Liver (tissue), 9 donors: ENCODE results near the gene EPPIN. TPM values are rescaled to one million over a fixed set of nuclear protein-coding genes. Genes with fewer than 3 reads are reported as not detected.
A peak's percentile ranks its signal among the peaks of the same experiment; 100 is the strongest.

Experiments
- DNase-seq: peaks from one replicate; pipeline ENCODE4 v3.0.0-alpha.2; 2017; ENCODE audit warnings: low spot score
- H3K27ac ChIP-seq, 2 donors: one replicate each; pipeline ENCODE4 v1.7.0; 2013; ENCODE audit warnings: inconsistent platforms in 2 of 2, low read length in 2 of 2, control low read depth in 1 of 2, low read depth in 1 of 2, mild to moderate bottlenecking in 1 of 2
- H3K27me3 ChIP-seq, 4 donors: one replicate each; pipeline versions ENCODE4 v1.6.1 to v1.7.0; 2013; ENCODE audit warnings: low read length in 3 of 4, inconsistent platforms in 1 of 4, mild to moderate bottlenecking in 1 of 4, moderate library complexity in 1 of 4; ENCODE audit not compliant: control insufficient read depth in 4 of 4, insufficient read depth in 4 of 4
- H3K36me3 ChIP-seq, 4 donors: one replicate each; pipeline versions ENCODE4 v1.6.1 to v1.7.0; 2013; ENCODE audit warnings: low read length in 3 of 4, mild to moderate bottlenecking in 3 of 4, low read depth in 1 of 4, moderate library complexity in 1 of 4; ENCODE audit not compliant: control insufficient read depth in 4 of 4, insufficient read depth in 3 of 4
- H3K4me1 ChIP-seq, 4 donors: one replicate each; pipeline versions ENCODE4 v1.6.1 to v1.7.0; 2013; ENCODE audit warnings: low read length in 3 of 4, mild to moderate bottlenecking in 3 of 4, moderate library complexity in 1 of 4; ENCODE audit not compliant: control insufficient read depth in 4 of 4, insufficient read depth in 4 of 4
- H3K4me3 ChIP-seq, 3 donors: one replicate each; pipeline versions ENCODE4 v1.6.1 to v1.7.0; 2013; ENCODE audit warnings: low read length in 3 of 3, control low read depth in 1 of 3, low read depth in 1 of 3, mild to moderate bottlenecking in 1 of 3
- H3K9ac ChIP-seq, 2 donors: one replicate each; pipeline ENCODE4 v1.7.0; 2013; ENCODE audit warnings: low read length in 2 of 2, mild to moderate bottlenecking in 2 of 2, moderate library complexity in 2 of 2, control low read depth in 1 of 2, low read depth in 1 of 2
- H3K9me3 ChIP-seq, 4 donors: one replicate each; pipeline versions ENCODE4 v1.6.1 to v1.7.0; 2013; ENCODE audit warnings: low read length in 3 of 4; ENCODE audit not compliant: control insufficient read depth in 4 of 4
- ATF3 ChIP-seq: IDR thresholded peaks from 2 replicates; pipeline ENCODE4 v1.6.1; 2016; ENCODE audit warnings: antibody characterized with exemption
- CTCF ChIP-seq: fragments of 150-350 bp; IDR thresholded peaks from 2 replicates; pipeline ENCODE4 v1.5.1; 2017; ENCODE audit warnings: improper control_type of control experiment, low read depth, low read length; ENCODE audit not compliant: missing input control
- EGR1 ChIP-seq, 2 donors: IDR thresholded peaks; 2 replicates each; pipeline ENCODE4 v1.6.1; 2016 to 2018; ENCODE audit warnings: antibody characterized with exemption in 2 of 2, low read depth in 2 of 2
- FOXA1 ChIP-seq: IDR thresholded peaks from 2 replicates; pipeline ENCODE4 v1.6.1; 2016; ENCODE audit warnings: antibody characterized with exemption
- FOXA2 ChIP-seq: IDR thresholded peaks from 2 replicates; pipeline ENCODE4 v1.6.1; 2016; ENCODE audit warnings: antibody characterized with exemption
- GABPA ChIP-seq, 2 donors: IDR thresholded peaks in 1 of 2; conservative IDR thresholded peaks in 1 of 2; 2 replicates each; pipeline ENCODE4 v1.6.1; 2016; ENCODE audit warnings: antibody characterized with exemption in 2 of 2, mild to moderate bottlenecking in 1 of 2, moderate library complexity in 1 of 2
- HNF4A ChIP-seq, 2 donors: conservative IDR thresholded peaks; 2 replicates each; pipeline ENCODE4 v1.6.1; 2016; ENCODE audit warnings: antibody characterized with exemption in 2 of 2, mild to moderate bottlenecking in 2 of 2
- HNF4G ChIP-seq: IDR thresholded peaks from 2 replicates; pipeline ENCODE4 v1.6.1; 2016; ENCODE audit warnings: antibody characterized with exemption
- JUND ChIP-seq, 2 donors: IDR thresholded peaks; 2 replicates each; pipeline ENCODE4 v1.6.1; 2016; ENCODE audit warnings: antibody characterized with exemption in 2 of 2
- MAX ChIP-seq: IDR thresholded peaks from 2 replicates; pipeline ENCODE4 v1.6.1; 2016; ENCODE audit warnings: antibody characterized with exemption
- NR2F2 ChIP-seq: IDR thresholded peaks from 2 replicates; pipeline ENCODE4 v1.6.1; 2016; ENCODE audit warnings: antibody characterized with exemption
- RAD21 ChIP-seq, 2 donors: IDR thresholded peaks; 2 replicates each; pipeline ENCODE4 v1.6.1; 2016; ENCODE audit warnings: antibody characterized with exemption in 2 of 2, mild to moderate bottlenecking in 2 of 2
- REST ChIP-seq: IDR thresholded peaks from 2 replicates; pipeline ENCODE4 v1.6.1; 2016; ENCODE audit warnings: antibody characterized with exemption, mild to moderate bottlenecking
- RXRA ChIP-seq, 2 donors: IDR thresholded peaks; 2 replicates each; pipeline ENCODE4 v1.6.1; 2017 to 2018; ENCODE audit warnings: antibody characterized with exemption in 2 of 2, mild to moderate bottlenecking in 1 of 2
- SP1 ChIP-seq: IDR thresholded peaks from 2 replicates; pipeline ENCODE4 v1.6.1; 2018; ENCODE audit warnings: antibody characterized with exemption, mild to moderate bottlenecking
- TAF1 ChIP-seq: conservative IDR thresholded peaks from 2 replicates; pipeline ENCODE4 v1.6.1; 2016; ENCODE audit warnings: antibody characterized with exemption, mild to moderate bottlenecking
- YY1 ChIP-seq: IDR thresholded peaks from 2 replicates; pipeline ENCODE4 v1.6.1; 2016; ENCODE audit warnings: antibody characterized with exemption, mild to moderate bottlenecking
- ZBTB33 ChIP-seq: IDR thresholded peaks from 2 replicates; pipeline ENCODE4 v1.6.1; 2016; ENCODE audit warnings: antibody characterized with exemption
- WGBS: extraction: QIAGEN DNeasy Blood & Tissue Kit; methylation state at CpG from one replicate; pipeline ENCODE4 v1.1.7; 2013; 5-methylcytosine and 5-hydroxymethylcytosine counted together
- polyA plus RNA-seq, 2 donors: library from polyadenylated mRNA; stranded (reverse) in 1 of 2; unstranded in 1 of 2; fragments of 200-250 nt in 1 of 2; fragments of >200 nt in 1 of 2; fragmentation: Nextera tagmentation in 1 of 2; extraction: Ambion mirVana in 1 of 2; gene quantifications; one replicate each; pipeline versions ENCODE4 v1.2.1 to v1.2.3, GENCODE V29; 2013 to 2015
- total RNA-seq, 2 donors: library from RNA; depleted of rRNA; stranded (reverse); fragments of >200 nt; gene quantifications; one replicate each; pipeline ENCODE4 v1.2.3, GENCODE V29; 2014
- donor health status: healthy.
- donor health status: healthy.
- donor health status: healthy.
- donor health status: healthy.
- donor health status: healthy.

The EPPIN gene
- total and polyA plus RNA-seq, 4 donors = not detected

GRCh38 chr20:45593498-45593897 lies 46.3 kb upstream of the EPPIN start (continued):
- TF ChIP-seq FOXA2 (no peak), JUND (IDR thresholded peaks at IDR 0.05) (no peak)

- Histone ChIP-seq H3K9ac (no peak overlapping the region), H3K9me3 (no peaks in the 10 kb centered on the region), H3K4me3 (no peak overlapping the region), H3K36me3 (no peaks in the 10 kb centered on the region), H3K27me3 (peaks cover 0 to 7% (median 1%) of the 10 kb centered on the region in 4 donors), H3K4me1 (no peaks in the 10 kb centered on the region), H3K27ac (no peak overlapping the region)
- no peak for DNase-seq
- TF ChIP-seq RAD21 (IDR thresholded peaks at IDR 0.05) = peak; percentile 77 to 81
- TF ChIP-seq GABPA (IDR thresholded peaks at IDR 0.05 in 1 of 2, conservative IDR thresholded peaks at IDR 0.05 in 1 of 2) = no peak
- no peak for TF ChIP-seq ZBTB33
- TF ChIP-seq TAF1 = no peak
- peak; percentile 76 for TF ChIP-seq CTCF
- no peak for TF ChIP-seq ATF3
- TF ChIP-seq FOXA1 = no peak
- TF ChIP-seq HNF4G = no peak
- TF ChIP-seq HNF4A (conservative IDR thresholded peaks at IDR 0.05) = peak; percentile 10 to 41
- WGBS = 48% methylated on average over 5 of the region's 5 CpGs
Observed at GRCh38 chr20:45592574-45593189, 45.5 kb upstream of the EPPIN start.

GRCh38 chr20:45589725-45590124 lies 42.5 kb upstream of the EPPIN start:
- Histone ChIP-seq H3K9ac (no peak overlapping the region), H3K27ac (no peak overlapping the region), H3K4me3 (no peak overlapping the region), H3K27me3 (peaks cover 0 to 3% (median 0%) of the 10 kb centered on the region in 4 donors), H3K4me1 (no peaks in the 10 kb centered on the region), H3K9me3 (no peaks in the 10 kb centered on the region), H3K36me3 (no peaks in the 10 kb centered on the region)
- WGBS = 19% methylated on average over 1 of the region's 1 CpG
- DNase-seq = no peak
- no peak for TF ChIP-seq REST
- TF ChIP-seq MAX = no peak
- no peak for TF ChIP-seq HNF4G
- TF ChIP-seq CTCF = no peak
- no peak for TF ChIP-seq SP1
- no peak for TF ChIP-seq JUND (IDR thresholded peaks at IDR 0.05)
- TF ChIP-seq YY1 = no peak
- TF ChIP-seq TAF1 = no peak
- no peak for TF ChIP-seq RXRA (IDR thresholded peaks at IDR 0.05)
- TF ChIP-seq HNF4A (conservative IDR thresholded peaks at IDR 0.05) = no peak
- no peak for TF ChIP-seq RAD21 (IDR thresholded peaks at IDR 0.05)
- no peak for TF ChIP-seq FOXA2
- no peak for TF ChIP-seq GABPA (IDR thresholded peaks at IDR 0.05 in 1 of 2, conservative IDR thresholded peaks at IDR 0.05 in 1 of 2)
- no peak for TF ChIP-seq NR2F2
- no peak for TF ChIP-seq ATF3
- TF ChIP-seq FOXA1 = no peak
- TF ChIP-seq EGR1 (IDR thresholded peaks at IDR 0.05; ENCODE audit: low read depth in 2 of 2) = no peak
